GF-D8 (cell line): ENCODE data around the gene ATG13.
"Not testable (repeated sequence)": the region's sequence is repeated elsewhere in the genome, so short reads cannot be mapped to it uniquely, and the experiment has no call there.

ENCODE experiments used
- DNase-seq: peaks from one replicate; lab custom pipeline; 2025; lab: John Stamatoyannopoulos, UW

ATG13 gene

DNA sequence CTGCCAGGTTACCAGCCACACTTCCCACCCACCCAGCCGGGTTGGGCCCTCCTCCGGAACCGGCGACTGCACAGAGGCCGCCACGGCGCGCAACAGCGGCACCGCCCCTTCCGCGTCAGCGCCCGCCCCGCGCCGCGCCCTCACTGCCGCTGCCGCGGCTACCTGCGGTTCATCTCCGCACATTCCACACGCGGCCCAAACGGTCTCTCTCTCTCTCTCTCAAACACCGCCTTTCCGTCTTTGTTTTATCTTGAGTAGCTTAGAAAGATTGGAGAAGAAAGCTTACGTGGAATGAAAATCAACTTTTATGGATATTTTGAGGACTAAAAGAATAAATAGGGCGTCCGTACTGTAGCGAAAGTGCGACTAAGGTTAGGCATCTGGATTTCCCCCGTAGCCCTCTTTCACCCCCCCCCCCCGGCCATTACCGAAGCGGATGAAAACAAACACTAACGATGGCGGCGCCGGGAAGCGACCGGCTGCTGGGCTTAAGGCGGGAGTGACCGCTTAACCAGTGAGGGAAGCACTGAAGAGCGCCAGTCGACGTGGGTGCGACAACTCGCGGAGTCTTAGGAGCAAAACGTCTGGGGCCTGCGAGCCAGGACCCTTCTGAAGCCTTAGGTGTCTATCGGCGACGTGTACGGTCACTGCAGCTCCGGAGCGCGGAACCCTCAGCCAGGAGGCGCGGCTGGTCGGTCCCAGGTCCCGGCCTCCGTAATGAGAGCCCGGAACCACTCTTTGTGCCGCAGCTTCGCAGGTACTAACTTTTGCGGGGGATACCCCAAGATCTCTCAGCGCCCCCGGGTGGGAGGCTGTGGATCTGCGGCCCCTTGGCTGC lies at the start of gene ATG13, which contains the start of gene HARBI1:
ATG13 (plus strand) TSS at position 420 of the 838 bp plus-strand sequence. CDS start 26,739 bp downstream, outside the sequence.
HARBI1 (minus strand) TSS at position 94 of the 838 bp plus-strand sequence. CDS start 990 bp downstream, outside the sequence.
- DNase-seq: peak; percentile 40

DNA sequence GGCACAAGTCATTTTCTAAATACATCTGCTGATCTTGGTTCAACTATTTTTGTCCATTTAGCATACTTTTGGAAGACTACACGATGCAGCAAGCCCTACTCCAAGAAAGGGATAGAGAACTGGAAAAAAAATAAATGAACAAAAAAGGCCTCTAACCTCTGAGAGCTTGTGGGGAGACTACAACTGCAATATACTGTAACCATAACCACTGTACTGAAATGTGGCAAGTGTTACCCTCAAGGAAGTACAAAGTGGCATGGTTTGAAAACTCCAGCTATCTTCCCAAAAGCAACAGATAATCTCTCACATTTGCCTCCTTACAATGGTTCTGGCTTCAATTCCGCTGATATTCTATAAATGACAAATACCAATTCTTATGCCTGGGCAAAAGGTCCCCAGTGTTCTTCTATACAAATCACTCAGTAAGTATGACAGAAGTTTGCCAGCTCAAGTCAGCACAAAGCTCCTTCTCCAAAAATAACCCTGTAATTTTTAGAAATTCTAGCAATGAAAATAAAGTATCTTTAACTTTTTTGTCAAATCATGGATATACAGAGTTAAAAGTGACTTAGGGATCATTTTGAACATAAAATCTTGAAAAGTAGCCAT lies 46.5 kb upstream of the ATG13 start:
- DNase-seq: no peak

DNA sequence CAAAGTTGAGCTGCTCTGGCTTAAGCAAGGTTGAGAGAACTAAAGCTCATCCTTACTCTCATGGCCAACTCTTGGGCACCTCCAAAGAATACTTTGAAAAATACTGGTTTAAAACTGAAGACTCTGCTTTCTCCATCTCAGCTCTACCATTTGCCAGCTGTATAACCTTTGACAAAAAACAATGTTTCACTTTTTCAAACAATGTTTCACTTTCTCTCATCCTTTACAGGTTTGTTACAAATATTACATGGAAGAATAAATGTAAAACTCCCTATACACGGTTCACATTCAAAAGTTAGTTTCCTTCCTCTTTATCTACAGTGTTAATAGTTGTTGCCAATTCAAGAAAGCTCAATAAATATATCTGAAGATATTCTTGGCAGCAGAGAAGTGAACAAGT lies 42.7 kb upstream of the ATG13 start:
- no peak for DNase-seq

DNA sequence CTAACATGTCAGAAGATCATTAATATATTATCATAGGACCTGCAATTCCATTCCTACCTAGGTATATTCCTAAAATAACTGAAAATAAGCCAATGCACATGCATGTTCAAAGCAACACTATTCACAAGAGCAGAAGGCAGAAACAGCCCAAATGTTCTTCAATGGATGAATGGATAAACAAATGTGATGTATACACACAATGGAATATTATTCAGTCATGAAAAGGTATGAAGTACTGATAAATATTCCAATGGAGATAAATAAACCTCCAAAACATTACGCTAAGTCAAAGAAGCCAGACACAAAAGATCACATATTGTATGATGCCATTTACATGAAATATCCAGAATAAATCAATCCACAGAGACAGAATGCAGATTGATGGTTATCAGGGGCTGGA lies 40.3 kb upstream of the ATG13 start:
- DNase-seq: no peak

DNA sequence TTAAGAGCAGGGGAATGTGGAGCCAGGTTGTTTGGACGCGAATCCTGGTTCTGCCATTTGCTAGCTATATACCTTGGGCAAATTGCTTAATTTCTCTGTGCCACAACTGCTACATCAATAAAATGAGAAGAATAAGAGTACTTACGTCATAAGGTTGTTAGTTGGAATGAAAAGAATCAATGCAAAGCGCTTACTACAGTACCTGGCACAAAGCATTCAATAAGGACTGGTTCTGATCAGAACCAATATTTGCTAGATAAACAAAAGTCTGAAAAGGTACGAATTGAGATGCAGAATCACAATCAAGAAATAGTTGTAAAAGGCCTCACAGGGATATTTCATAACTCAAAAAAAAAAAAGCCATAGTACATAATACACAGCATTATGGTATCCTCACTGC lies 34.8 kb upstream of the ATG13 start:
- no peak for DNase-seq

DNA sequence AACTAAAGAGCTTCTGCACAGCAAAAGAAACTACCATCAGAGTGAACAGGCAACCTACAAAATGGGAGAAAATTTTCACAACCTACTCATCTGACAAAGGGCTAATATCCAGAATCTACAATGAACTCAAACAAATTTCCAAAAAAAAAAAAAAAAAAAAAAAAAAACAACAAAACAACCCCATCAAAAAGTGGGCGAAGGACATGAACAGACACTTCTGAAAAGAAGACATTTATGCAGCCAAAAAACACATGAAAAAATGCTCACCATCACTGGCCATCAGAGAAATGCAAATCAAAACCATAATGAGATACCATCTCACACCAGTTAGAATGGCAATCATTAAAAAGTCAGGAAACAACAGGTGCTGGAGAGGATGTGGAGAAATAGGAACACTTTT lies 33.8 kb upstream of the ATG13 start:
- not testable (repeated sequence) for DNase-seq

DNA sequence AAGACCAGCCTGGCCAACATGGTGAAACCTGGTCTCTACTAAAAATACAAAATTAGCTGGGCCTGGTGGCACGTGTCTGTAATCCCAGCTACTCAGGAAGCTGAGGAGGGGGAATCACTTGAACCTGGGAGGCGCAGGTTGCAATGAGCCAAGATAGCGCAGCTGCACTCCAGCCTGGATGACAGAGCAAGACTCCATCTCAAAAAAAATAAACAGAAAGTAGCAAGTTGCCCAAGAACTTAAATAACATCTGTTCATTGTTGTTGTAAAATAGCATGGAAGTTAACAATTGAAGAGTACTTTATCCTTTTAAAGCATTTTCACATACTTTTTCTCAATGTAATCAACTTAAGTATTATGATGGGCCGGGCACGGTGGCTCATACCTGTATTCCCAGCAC lies 29.2 kb upstream of the ATG13 start:
- no peak for DNase-seq

DNA sequence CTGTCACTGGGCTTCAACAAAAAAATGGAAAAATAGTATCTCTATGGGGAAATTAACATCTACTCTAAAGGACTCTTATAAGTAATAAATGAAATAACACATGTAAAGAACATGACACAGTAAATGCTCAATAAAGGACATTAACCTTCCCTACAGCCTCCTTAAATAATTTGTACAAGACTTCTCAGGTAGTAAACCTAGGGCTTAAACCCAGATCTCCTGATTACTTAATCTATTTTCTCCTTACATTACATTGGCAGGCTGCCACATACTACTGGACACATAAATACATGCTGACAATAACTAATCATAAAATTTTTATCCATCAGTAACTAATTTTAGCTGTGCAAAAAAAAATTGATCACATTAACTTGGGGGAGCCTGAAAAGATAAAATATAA lies 28.4 kb upstream of the ATG13 start:
- DNase-seq: no peak

DNA sequence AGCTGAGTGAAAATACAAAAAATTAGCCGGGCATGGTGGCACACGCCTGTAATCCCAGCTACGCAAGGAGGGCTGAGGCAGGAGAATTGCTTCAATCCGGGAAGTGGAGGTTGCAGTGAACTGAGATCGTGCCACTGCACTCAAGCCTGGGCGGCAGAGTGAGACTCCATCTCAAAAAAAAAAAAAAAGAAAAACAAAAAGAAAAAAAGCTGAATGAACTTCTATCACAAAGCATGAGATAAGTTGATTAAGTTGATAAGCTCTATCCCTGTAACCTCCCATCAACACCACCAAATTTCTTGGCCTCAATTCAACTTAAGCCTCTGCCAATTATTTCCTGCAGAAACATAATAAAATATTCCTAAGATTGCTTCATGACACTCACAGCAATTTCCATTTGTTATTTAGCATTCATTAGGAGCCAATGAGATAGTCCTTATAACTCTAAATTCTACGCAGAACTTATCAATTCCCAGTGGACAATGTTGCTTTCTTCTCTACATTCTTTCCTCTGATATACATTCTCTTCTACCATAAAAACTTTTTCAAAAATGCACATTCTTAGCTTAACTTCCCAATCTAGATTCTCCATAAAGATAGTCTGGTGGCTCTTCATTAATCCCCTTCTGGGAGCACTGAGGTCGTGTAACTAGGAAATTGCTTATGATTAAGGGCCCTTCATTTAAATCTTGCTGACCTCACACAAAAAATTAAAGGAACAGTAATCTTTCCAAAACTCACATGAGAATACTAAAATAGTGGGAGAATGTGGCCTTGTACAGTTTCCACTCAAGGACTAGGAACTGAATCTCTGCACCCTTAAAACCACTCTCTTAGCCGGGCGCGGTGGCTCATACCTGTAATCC lies 26.4 kb upstream of the ATG13 start:
- DNase-seq: no peak

DNA sequence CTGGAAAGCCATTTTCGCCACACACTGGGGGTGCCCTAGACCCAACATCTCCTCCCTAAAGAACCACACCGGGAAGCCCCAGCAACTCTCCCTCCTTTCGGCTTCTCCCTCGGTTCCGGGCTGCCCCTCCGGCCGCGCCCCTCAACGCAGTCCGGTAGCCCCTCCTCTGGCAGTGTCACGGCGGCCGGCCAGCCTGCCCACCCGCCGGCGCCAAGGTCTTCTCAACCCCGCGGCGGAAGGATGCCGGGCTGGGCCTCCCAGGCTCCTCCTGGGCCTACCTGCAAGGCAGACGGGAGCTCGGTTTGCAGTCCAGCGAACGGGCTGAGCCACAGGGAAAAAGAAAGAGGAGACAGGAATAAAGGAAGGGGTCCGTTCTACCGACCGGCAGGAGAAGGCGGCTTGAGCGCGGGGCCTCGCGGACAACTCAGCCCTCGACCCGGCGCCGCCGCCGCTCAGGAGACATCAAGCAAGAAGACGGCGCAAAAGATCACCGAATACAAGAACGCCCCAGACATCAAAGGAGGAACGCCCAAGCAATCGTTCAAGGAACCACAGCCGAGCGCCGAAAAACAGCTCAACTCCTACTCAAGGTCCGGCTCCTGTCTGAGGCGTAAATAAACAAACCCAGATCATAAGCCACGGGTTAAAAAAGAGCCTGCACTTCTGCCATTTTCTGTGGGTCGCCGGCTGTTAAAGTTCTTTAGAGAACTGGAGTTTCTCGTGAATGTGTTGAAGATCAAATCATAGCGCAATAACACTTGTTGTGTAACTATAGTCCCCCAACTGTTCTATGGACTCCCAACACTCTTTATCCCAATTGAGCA lies 23.6 kb upstream of the ATG13 start, which contains the start of gene AMBRA1:
AMBRA1 (minus strand) TSS at position 474 of the 824 bp plus-strand sequence. CDS start 45,643 bp downstream, outside the sequence.
- peak; percentile 77 for DNase-seq

DNA sequence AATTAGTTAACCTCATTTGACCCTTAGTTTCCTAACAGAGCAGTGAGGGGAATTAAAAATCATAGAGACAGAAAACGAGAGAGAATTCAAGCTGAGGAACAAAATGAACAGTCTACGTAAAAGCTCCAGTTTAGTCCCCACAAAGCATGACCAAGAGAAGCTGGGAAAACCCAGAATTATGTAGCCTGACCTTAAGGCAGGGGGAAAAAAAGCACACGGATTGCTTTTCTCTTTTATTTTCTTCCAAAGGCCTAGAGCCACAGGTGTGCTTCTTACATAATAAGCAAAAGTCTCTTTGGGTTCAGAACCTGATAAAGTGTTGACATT lies 23.0 kb upstream of the ATG13 start:
- no peak for DNase-seq

DNA sequence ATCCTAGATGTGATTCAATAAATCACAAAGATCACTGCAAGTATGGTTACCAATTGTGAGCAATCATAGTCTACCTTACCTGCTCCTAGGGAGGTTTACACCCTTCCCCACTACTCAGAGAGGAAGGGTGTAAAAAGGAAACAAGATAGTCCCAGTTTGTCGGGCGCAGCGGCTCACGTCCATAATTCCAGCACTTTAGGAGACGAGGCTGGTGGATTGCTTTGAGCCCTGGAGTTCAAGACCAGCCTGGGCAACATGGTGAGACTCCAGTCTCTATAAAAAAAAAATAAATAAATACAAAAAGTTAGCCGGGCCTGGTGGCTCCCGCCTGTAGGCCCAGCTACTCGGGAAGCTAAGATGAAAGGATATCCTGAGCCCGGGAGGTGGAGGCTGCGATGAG lies 22.6 kb upstream of the ATG13 start:
- no peak for DNase-seq

DNA sequence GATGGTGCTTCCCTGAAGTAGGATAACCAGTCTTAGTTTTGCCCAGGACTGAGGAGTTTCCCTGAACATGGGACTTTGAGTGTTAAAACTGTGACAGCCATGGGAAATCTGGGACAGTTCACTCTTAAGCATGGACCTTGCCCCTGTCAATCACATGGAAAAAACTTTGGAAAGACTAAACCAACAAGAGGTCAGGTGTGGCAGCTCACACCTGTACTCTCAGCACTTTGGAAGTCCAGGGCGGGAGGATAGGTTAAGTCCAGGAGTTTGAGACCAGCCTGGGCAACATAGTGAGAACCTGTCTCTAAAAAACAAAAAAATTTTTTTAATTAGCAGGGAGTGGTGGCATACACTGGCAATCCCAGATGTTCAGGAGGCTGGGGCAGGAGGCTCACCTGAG lies 20.2 kb upstream of the ATG13 start:
- DNase-seq: no peak

DNA sequence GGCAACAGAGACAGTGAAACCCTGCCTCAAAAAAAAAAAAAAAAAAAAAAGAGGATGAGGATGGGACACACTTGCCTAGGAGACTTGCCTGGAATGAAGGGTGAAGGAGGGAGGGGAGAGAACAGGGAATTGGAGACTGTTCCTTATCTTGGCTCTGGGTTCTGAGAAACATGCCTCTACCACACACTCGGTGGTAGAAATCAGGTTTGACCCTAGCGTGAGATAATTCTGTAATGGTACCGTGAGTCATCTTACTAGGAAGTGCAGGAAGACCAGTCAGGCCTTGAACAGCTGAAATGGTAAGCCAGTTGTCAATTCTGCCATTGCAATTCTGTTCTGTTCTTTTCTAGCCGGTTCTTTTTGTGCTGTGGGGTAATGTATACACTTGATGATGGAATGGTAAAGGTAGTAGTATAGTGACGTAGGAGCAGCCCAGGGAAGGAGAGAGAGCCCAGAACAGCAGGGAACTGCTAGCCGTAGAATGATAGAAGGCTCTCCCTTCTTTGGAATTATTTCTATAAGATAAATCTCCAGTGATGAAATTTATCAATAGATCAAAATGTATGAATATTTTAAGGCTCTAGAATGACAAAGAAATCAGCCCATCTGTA lies 19.6 kb upstream of the ATG13 start:
- DNase-seq: no peak

DNA sequence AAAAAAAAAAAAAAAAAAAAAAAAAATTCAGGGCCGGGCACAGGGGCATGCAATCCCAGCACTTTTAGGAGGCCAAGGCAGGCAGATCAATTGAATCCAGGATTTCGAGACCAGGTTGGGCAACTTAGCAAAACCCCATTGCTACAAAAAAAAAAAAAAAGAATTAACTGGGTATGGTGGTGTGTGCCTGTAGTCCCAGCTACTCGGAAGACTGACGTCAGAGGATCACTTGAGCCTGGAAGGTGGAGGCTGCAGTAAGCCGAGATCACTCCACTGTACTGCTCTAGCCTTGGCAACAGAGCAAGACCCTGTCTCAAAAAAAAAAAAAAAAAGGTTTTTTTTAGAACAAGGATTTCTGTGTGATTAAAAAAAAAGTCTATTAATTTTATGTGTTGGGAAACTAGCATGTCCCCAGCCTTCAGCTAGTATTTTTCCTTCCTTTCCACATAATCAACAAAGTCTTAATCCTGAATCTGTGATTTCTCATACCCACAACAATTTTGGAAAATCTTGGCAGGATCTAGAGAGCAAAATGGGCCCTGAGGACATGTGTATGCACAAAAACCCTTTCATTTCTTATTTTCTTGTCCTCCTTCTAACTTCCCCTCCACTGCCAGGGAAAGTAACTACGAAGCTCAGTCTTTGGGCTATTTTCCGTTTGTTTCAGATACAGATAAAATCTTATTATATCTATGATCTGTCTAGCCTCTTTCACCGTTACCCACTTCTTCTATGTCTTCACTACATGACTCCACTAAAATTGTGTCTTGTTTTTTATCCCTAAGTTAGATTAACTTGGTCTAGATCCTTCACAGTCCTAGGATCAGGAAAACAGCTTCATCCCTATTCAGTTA lies 17.8 kb upstream of the ATG13 start:
- no peak for DNase-seq

DNA sequence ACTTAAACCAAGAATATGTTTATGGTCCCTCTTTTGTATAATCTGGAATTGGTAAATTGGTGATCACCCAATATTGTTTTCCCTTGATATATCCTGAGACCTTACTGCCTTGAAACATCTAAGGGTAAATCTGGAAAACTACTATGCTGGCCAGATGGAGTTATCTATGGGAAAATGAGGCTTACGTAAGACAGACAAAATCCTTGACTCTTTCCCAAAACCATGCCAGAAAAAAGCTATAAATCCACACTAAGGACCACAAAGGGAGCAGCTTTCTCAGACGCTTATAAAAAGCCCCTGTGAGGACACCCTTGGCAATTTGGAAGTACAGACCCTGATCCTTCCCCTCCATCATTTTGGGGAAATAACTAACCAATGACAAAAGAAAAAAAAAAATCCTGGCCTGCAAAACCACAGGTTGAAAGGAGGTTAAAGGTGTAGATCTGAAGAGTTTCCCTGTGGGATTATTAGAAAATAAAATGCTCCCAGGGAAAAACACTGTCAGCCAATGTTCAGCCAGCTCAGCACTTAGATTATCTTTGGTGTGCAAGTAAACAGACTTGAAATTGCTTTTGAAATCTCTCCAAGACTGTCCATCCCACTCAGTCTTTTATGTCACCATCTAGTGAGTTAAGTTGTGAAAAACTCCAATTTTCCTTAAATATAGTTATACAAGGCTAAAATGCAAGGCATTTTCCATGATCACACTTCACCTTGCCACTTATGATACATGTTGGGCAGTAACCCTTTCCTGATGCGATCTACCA lies 17.0 kb upstream of the ATG13 start:
- no peak for DNase-seq

DNA sequence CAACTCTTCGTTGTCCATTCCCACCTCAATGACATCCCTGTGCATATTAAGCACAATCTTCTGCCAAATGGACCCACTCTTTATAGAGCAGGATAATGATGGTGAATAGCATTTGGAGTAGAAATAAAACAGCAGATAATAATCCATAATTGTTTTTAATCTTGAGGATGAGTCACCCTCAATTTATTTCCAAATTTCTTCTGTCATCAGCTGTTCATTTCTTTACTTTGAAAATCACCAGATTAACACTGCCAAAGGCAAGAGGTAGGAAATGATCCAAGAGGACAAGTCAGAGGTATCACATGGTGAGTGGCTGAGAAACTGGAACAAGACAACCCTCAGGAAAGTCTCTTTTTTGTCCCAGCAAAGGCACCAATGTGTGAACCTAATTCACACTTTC lies 16.2 kb upstream of the ATG13 start:
- no peak for DNase-seq

DNA sequence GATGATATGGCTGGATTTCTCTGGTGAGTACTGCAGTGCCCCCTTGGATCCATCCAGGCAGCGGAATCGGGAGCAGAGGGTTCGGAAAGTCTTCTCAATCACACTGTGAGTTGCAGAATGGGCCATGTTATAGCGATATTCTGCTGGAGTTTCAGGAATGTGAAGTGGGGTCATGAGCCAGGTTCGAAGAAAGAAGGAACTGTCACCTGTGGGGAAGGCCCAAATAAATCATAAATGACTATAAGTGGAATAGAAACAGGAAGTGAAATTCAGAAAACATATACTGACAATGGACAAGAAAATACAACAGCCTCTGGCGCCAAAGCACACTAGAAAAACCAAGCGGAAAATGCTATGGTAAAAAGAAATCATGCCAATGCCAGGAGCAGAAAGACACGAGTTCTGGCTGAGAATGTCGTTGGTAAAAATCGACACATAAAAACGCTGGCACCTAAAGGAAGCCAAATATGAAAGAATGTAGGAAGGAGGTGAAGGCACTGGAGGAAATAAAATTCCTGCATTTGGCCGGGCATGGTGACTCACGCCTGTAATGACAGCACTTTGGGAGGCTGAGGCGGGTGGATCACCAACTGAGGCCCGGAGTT lies 13.5 kb upstream of the ATG13 start:
- no peak for DNase-seq

DNA sequence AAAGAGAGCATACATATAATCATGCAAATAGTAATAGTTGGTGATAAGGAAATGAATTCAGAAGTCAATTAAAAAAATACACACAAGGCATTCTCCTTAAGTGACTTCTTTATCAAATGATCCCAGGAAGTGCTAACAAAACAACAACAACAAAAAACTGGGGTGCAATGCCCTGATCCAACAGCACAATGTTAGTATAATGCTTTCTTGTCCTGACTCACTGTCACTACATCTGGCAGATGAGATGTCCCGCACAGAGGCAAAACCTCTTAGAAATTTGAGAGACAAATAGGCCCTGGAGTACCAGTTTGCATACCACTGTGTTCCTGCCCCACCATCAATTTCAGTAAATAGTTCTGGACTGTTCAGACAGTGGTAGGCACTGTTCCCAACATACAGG lies 12.6 kb upstream of the ATG13 start:
- DNase-seq: no peak
